Ammon's horn (tissue), 1 donor: ENCODE measurements around the gene THEM5.
"Not testable (repeated sequence)": the region's sequence is repeated elsewhere in the genome, so short reads cannot be mapped to it uniquely, and the experiment has no call there.

ENCODE experiments used
- DNase-seq: peaks from one replicate; pipeline ENCODE4 v3.0.0-alpha.2; 2016; ENCODE audit warnings: low spot score

Gene THEM5

DNA sequence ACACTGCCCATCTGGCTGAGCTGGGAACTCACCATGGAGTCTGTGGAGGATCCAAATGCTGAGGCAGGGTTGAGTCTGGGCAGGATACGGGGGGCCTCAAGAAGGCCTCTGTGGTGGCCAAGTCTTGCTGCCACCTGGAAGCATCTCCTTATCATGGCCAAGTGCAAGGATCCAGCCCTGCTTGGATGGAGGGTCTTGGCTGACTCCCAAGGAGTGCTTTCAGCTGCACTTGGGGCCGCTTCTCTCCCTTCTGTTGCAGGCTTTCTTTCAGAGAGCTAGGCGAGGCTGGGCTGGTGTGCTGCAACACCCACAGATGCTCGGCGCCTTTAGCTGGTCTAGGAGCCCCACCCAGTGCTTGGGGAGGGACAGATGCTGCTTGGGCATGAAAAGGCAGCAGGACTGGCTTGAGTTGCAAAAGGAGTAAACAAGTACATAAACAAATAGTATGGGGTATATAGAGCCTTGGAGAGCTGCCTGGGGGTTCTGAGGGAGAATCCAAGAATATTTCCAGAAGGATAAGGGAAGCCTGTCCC is at the start of gene THEM5:
TSS of gene THEM5 (minus strand) at position 302 of the 533 bp plus-strand sequence. CDS start at position 155, 147 bp downstream.
- DNase-seq, result no peak

DNA sequence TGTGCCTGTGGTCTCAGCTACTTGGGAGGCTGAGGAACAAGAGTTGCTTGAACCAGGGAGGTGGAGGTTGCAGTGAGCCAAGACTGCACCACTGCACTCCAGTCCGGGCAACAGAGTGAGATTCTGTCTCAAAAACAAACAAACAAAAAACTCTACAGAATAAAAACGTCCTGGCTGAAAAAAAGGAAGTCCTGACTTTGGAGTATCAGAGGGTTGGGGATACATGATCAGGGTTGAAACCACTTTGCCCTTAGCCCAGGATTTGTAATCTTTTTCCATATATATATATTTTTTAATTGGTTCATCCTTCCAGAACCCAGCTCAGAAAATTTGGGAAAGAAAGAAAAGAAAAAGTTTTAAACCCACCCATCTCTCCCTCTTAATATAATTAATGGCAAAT is 49.3 kb upstream of the THEM5 start:
- no peak for DNase-seq

DNA sequence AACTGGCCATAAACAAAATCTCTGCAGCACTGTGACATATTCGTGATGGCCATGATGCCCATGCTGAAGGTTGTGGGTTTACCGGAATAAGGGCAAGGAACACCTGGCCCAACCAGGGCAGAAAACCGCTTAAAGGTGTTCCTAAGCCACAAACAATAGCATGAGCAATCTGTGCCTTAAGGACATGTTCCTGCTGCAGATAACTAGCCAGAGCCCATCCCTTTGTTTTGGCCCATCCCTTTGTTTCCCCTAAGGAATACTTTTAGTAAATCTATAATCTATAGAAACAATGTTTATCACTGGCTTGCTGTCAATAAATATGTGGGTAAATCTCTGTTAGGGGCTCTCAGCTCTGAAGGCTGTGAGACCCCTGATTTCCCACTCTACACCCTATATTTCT is 47.3 kb upstream of the THEM5 start:
- not testable (repeated sequence) for DNase-seq

DNA sequence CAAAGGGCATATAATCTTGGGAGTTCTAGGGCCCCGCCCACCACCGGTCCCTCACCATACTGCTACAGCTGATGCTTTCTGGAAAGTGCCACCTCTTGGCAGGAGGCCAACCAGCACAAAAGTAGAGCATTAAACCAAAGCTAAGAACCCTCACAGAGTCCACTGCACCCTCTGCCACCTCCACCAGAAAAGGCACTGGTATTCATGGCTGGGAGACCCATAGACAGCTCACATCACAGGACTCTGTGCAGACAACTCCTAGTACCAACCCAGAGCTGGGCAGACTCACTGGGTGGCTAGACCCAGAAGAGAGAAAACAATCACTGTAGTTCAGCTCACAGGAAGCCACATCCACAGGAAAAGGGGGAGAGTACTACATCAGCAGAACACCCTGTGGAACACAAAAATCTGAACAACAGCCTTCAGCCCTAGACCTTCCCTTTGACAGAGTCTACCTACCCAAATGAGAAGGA is 45.0 kb upstream of the THEM5 start:
- DNase-seq, result no peak

GRCh38 chr1:151897991-151898431 is 44.5 kb upstream of the THEM5 start:
- DNase-seq, result no peak

- DNase-seq, result no peak
Observed at GRCh38 chr1:151893176-151893924, 39.8 kb upstream of the THEM5 start.

GRCh38 chr1:151892190-151892589 is 38.7 kb upstream of the THEM5 start:
- DNase-seq, result no peak

- DNase-seq, result no peak
Observed at GRCh38 chr1:151891512-151891911, 38.0 kb upstream of the THEM5 start.

DNA sequence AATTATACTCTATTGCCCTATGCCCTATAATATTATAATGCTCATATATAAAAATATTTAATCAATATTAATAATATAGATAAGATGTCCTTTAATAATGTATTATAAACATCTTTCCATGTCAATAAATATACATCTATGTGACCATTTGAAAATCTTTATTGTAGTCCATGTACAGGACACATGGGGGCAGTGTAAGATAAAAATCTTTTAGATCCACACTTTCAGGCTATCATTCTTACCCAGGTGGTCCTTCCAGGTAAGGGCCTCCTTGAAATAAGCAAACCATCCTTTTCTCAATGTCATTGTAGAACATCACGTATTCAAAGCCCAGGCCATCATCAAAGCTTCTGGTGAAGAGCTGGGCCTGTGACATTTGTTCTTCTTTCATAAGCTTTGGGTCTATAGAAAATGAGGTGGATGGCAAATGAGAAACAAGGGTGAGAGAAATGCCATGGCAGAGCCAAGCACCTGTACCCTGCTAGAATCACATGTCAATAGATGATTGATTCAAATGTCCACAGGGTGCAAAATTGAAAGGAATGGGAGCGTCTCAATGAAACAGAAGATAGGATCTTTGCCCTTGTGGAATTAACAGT is 35.6 kb upstream of the THEM5 start:
- DNase-seq, result no peak

DNA sequence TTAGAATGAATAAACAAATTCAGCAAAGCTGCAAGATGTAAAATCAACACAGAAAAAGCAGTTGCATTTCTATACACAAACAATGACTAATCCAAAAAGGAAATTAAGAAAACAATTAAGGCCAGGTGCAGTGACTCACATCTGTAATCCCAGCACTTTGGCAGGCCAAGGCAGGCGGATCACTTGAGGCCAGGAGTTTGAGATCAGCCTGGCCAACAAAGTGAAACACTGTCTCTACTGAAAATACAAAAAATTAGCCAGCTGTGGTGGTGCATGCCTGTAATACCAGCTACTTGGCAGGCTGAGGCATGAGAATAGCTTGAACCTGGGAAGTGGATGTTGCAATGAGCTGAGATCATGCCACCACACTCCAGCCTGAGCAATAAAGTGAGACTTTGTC is 33.5 kb upstream of the THEM5 start:
- DNase-seq, result no peak

GRCh38 chr1:151885479-151885878 is 32.0 kb upstream of the THEM5 start:
- no peak for DNase-seq

DNA sequence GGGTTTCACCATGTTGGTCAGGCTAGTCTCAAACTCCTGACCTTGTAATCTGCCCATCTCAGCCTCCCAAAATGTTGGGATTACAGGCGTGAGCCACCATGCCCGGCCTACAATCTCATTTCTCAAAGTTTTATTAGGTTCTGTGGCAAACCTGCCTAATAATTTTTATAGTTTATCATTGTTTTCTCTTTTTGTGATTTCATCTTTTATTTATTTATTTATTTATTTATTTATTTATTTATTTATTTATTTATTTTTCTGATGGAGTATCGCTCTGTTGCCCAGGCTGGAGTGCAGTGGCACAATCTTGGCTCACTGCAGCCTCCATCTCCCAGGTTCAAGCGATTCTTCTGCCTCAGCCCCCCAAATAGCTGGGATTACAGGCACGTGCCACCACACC is 31.4 kb upstream of the THEM5 start:
- not testable (repeated sequence) for DNase-seq

DNA sequence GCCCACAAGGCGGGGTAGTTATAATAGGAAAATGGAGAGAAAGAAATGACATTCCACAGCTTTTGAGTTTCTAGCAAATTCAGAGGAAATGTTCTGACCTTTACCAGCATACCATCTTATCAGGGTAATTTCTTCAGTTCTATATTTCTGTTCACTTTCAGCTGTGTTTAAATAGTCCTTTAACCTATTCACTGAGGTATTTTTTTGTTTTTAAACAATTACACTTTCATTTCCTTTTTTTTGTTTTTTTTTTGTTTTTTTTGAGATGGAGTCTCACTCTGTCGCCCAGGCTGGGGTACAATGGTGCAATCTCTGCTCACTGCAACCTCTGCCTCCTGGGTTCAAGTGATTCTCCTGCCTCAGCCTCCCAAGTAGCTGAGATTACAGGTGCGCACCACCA is 30.9 kb upstream of the THEM5 start:
- DNase-seq, result not testable (repeated sequence)

DNA sequence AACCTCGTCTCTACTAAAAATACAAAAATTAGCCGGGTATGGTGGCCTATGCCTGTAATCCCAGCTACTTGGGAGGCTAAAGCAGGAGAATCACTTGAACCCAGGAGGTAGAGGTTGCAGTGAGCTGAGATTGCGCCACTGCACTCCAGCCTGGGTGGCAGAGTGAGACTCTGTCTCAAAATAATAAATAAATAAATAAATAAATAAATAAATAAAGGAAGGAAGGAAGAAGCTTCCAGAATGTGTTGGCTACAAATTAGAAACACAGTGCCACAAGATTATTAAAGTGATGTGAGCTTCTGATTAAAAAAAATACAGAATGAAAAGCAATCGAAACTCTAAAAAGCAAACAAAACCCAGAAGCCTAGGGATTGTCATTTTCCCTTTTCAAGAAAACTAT is 30.4 kb upstream of the THEM5 start:
- not testable (repeated sequence) for DNase-seq

GRCh38 chr1:151882918-151883317 is 29.4 kb upstream of the THEM5 start:
- DNase-seq, result not testable (repeated sequence)

GRCh38 chr1:151882466-151882865 is 29.0 kb upstream of the THEM5 start:
- no peak for DNase-seq

DNA sequence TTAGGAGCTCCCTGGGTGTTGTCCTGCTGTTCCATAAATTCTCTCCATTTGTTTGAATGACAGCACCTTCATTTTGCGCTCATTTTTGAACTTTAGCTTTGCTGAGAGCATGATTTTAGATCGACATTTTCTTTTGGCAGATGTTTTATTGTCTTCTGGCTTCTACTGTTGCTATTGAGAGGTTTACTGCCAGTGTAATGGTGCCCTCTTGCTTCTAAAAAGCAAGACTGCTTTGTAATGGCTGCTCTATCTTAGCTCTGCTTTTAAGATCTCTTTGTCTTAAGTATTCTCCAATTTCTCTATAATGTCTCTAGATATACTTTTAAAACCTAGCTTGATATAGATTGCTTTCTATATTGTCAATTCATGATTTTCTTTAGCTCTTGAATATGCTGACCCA is 28.0 kb upstream of the THEM5 start:
- peak; percentile 62 for DNase-seq

- DNase-seq, result no peak
Observed at GRCh38 chr1:151875419-151876097, 22.0 kb upstream of the THEM5 start.

- not testable (repeated sequence) for DNase-seq
Observed at GRCh38 chr1:151872776-151873175, 19.3 kb upstream of the THEM5 start.

DNA sequence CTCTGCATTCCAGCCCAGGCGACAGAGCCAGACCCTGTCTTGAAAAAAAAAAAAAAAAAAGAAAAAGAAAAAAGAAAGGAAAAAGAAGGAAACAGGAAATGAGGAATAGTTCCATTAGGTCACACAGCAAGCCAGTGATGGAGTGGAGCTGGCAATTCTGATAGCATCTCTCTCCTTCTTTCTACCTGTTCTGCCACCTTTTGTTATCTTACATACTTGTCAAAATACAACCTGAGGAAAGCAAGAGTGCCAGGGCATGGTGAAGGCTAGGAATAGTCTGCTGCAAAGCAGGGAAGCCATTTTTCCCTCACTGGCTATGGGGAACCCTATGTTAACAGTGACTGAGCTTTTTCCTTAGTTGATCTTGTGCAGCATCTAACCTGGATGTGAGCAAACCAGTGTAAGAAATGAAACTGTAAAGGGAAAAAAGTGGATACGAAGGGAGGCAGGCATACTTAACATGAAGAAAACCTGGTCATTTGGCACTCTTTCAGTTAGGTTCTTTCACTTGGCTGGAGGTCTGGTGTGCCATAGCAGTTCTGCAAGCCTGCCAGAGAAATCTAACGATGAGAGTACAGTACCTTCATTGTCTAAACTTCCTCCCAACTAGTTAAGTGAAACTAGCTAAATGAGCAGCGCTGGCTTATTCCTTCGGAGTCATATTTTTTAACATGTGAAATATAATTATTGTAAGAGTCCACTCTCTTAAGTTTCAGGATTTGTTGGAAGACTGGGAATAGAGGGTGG is 17.9 kb upstream of the THEM5 start:
- DNase-seq, result no peak

- DNase-seq, result no peak
Observed at GRCh38 chr1:151868486-151868885, 15.0 kb upstream of the THEM5 start.
